ENCODE data around the gene MYH2. TPM values are rescaled to one million over a fixed set of nuclear protein-coding genes. Genes with fewer than 3 reads are reported as not detected.

Gene MYH2
- total RNA-seq (2022; extraction: Qiagen RNA extraction; ENCODE audit: low read depth): not detected in 5 replicates

DNA sequence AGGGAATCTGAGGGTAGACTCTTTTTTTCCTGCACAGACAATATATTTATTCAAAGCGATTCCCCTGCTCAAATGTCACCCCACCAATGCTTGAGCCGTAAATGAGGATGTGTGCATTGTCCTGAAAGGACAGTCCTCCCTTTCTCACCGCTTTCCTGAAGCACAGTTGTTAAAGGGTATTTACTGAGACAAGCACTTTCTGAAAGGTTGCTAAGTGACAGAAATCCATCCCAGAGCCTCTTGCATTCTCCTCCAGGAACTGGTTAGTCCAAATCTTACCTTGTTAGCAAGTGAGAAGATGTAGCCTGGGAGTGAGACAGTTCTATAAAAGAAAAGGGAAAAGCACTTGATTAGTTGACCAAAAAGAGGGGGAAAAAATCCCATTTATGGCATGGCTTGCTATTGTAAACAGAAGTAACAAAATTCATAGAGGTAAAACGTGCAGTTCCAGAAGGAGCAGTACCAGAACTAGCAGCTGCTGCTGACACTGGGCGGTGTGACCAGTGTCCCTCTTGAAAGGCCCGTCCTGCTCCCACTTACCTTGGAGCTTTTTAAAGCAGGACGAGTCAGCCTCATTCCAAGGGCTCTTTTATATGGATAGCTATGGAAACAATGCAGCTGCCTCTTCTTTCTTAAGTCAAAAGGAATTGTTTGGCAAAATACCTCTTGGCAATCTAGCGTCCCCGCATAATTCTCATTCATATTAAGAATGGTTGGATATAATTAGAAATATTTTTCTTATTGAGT, at the start of gene MYH2:
MYH2 (minus strand) TSS at position 563 of the 747 bp plus-strand sequence. CDS start 1,738 bp downstream, outside the sequence.

DNA sequence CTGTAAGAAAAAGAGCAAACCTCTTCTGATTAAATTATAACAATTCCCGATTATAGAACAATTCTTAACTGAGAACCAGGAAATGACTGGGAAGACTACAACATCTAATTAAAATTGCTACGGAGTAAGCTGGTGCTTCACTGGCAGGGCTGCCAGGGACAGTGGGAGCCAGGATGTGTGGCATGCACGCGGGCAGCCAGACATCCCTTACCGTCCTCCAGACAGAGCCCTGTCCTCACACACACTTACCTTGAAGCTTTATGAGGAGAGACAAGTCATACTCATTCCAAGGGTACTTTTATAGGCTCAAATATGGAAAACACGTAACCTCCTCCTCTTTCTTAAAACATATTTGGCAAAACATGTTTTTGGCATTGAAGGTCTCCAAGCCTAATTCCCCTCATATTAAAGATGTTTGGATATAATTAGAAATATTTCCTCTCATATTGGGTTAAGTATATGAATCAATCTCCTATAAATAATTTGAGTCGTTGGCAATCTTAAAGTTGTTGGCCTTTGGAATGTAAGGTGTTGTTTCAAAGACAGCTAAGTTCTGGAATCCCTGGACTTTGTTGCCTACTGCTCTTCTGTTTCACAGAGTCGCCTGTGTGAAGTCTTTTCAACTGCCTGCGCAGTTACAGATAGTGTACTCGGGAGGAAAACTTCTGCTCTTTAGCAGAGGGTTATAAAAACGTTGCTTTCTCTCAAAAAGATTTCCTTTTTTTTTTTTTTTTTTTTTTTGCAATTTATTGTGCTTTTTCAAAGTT, 31.0 kb downstream of the MYH2 start, which contains the start of gene MYH1:
MYH1 (minus strand) TSS at position 272 of the 767 bp plus-strand sequence. CDS start 1,900 bp downstream, outside the sequence.

Other genes starting within 250 kb of the MYH2 start
- gene MYH13, start 176.7 kb downstream of the MYH2 start, total RNA-seq (2022; extraction: Qiagen RNA extraction; ENCODE audit: low read depth): not detected in 5 replicates
- not detected in 5 replicates for gene MYH8, start 127.7 kb downstream of the MYH2 start, total RNA-seq (2022; extraction: Qiagen RNA extraction; ENCODE audit: low read depth)
- gene MYH4, start 80.1 kb downstream of the MYH2 start, total RNA-seq (2022; extraction: Qiagen RNA extraction; ENCODE audit: low read depth): not detected in 5 replicates
- gene MYH1, start 31.1 kb downstream of the MYH2 start, total RNA-seq (2022; extraction: Qiagen RNA extraction; ENCODE audit: low read depth): not detected in 5 replicates
- gene MYH3, start 107.7 kb upstream of the MYH2 start, total RNA-seq (2022; extraction: Qiagen RNA extraction; ENCODE audit: low read depth): 0.68 to 1.5 TPM (median 1.1 TPM) in 5 replicates
- gene SCO1, start 147.9 kb upstream of the MYH2 start, total RNA-seq (2022; extraction: Qiagen RNA extraction; ENCODE audit: low read depth): 51.6 to 62.7 TPM (median 58.4 TPM) in 5 replicates
- gene ADPRM, start 147.9 kb upstream of the MYH2 start, total RNA-seq (2022; extraction: Qiagen RNA extraction; ENCODE audit: low read depth): 7.1 to 9.5 TPM (median 9.2 TPM) in 5 replicates
- gene TMEM220, start 180.4 kb upstream of the MYH2 start, total RNA-seq (2022; extraction: Qiagen RNA extraction; ENCODE audit: low read depth): 2.8 to 4.2 TPM (median 3.1 TPM) in 5 replicates